ENCODE data around the gene SHROOM1. TPM values are rescaled to one million over a fixed set of nuclear protein-coding genes. Genes with fewer than 3 reads are reported as not detected.
"Not testable (repeated sequence)": the region's sequence is repeated elsewhere in the genome, so short reads cannot be mapped to it uniquely, and the experiment has no call there.

SHROOM1 gene
- total RNA-seq, 2 experiments from 2014 or later = 2.5 to 2.7 TPM

DNA sequence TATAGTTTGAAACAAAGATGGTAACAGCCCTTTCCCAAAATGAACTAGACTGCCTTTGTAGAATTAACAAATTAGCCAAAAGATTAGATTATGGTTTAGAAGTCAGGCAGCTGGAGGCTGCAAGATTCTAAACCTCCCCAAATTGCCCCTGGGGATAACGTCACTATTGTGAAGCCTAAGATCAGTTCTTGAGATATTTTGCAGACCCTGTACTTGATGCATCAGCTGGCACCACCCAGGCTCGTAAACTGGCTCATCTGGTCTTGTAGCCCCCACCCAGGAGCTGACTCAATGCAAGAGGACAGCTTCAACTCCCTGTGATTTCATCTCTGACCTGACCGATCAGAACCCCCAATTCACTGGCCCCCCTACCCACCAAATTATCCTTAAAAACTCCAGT lies 21.6 kb downstream of the SHROOM1 start:
- no peak for DNase-seq
- peaks cover 57% of the 10 kb centered on the region for H3K27me3 Mint-ChIP-seq
- CTCF ChIA-PET = interaction anchor here (0.6 to 0.9 kb wide), 3 partner anchors 11 to 16 kb away, joined by 3 to 5 read pairs (median 3); no protein-coding TSS in a partner anchor
- no peak overlapping the region for H3K4me3 Mint-ChIP-seq
- no peaks in the 10 kb centered on the region for H3K9me3 Mint-ChIP-seq
- POLR2A ChIA-PET = interaction anchor here (0.9 kb wide), 1 partner anchor 319 kb away, joined by 3 read pairs; no protein-coding TSS in a partner anchor
- H3K36me3 Mint-ChIP-seq (ENCODE audit: low read depth) = no peaks in the 10 kb centered on the region
- peaks cover 10% of the 10 kb centered on the region for H3K4me1 Mint-ChIP-seq
- H3K27ac Mint-ChIP-seq = no peak overlapping the region

DNA sequence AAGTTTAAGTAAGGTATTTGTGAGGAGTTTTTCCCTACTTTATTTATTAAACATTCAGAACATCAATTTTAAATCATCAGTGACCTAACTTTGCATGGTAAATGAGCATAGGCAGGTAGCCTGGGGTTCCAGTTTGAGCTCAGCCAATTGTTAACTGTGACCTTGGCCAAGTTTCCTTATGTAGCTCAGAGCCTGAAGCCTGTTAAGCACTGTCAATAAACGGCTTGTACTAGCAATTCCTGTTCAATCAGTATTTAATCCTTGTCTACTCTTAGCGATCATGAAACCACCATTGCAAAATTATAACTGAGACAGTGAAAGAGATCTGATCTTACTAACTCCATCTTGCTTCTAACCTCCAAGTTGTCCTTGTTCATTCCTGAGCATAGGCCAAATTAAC lies 22.0 kb downstream of the SHROOM1 start:
- POLR2A ChIA-PET = no interaction called here
- no peak for DNase-seq
- no peak overlapping the region for H3K4me3 Mint-ChIP-seq

DNA sequence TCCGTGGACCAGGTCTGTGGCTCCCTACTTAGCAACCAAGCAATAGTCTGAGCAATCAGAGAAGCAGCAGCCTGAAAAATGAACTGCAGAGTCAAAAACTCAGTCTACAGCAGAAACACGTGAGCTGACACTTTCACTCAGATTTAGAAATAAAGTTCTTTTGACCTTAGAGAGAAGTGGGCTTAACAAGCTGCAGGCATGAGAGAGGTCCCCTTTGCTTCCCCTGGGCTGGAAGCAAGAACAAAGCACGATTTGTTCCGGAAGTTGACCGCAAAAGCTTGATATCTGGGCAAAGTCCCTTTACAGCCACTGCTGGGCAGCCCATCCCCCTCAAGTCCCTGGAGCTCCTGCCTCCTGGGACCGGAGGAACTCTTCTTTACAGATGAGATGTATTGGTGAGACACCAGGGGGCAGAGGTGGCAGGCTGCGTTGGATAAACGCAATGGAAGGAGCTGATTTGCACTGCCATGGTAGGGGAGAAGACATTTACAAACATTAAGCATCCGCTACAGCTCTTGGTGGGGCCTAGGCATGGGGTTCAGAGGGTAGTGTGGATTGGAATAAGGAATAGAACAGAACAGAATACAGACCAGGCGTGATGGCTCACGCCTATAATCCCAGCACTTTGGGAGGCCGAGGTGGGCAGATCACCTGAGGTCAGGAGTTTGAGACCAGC lies 23.1 kb downstream of the SHROOM1 start:
- ChIA-PET POLR2A (no interaction called here), CTCF (interaction anchor here (1.1 to 1.3 kb wide), 3 partner anchors 13 to 53 kb away, joined by 3 to 8 read pairs (median 3); no protein-coding TSS in a partner anchor)
- no peaks in the 10 kb centered on the region for H3K9me3 Mint-ChIP-seq
- H3K27ac Mint-ChIP-seq = no peak overlapping the region
- peaks cover 60% of the 10 kb centered on the region for H3K27me3 Mint-ChIP-seq
- H3K4me1 Mint-ChIP-seq = peaks cover 2% of the 10 kb centered on the region
- no peaks in the 10 kb centered on the region for H3K36me3 Mint-ChIP-seq (ENCODE audit: low read depth)
- no peak overlapping the region for H3K4me3 Mint-ChIP-seq
- no peak for DNase-seq

More for the DNA sequence above, 22.0 kb downstream of the SHROOM1 start:
- no peaks in the 10 kb centered on the region for H3K9me3 Mint-ChIP-seq
- peaks cover 60% of the 10 kb centered on the region for H3K27me3 Mint-ChIP-seq
- H3K4me1 Mint-ChIP-seq = peaks cover 10% of the 10 kb centered on the region
- CTCF ChIA-PET = interaction anchor here (0.9 to 1.2 kb wide), 3 partner anchors 12 to 52 kb away, joined by 3 read pairs; no protein-coding TSS in a partner anchor
- no peak overlapping the region for H3K27ac Mint-ChIP-seq
- no peaks in the 10 kb centered on the region for H3K36me3 Mint-ChIP-seq (ENCODE audit: low read depth)

DNA sequence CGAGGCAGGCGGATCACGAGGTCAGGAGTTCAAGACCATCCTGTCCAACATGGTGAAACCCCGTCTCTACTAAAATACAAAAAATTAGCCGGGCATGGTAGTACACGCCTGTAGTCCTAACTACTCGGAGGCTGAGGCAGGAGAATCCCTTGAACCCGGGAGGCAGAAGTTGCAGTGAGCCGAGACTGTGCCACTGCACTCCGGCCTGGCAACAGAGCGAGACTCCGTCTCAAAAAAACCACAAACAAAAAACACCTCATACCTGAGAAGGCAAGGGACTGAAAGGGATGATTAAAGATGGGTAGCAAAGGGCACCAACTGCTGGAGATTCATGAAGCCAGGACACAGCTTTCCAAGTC lies 23.7 kb downstream of the SHROOM1 start:
- H3K9me3 Mint-ChIP-seq; H3K4me1 Mint-ChIP-seq; H3K36me3 Mint-ChIP-seq (ENCODE audit: low read depth); H3K4me3 Mint-ChIP-seq; POLR2A ChIA-PET; H3K27ac Mint-ChIP-seq; DNase-seq: not testable (repeated sequence)
- H3K27me3 Mint-ChIP-seq = peaks cover 60% of the 10 kb centered on the region
- CTCF ChIA-PET = interaction anchor here (1.3 kb wide), 1 partner anchor 13 kb away, joined by 8 read pairs; no protein-coding TSS in a partner anchor

DNA sequence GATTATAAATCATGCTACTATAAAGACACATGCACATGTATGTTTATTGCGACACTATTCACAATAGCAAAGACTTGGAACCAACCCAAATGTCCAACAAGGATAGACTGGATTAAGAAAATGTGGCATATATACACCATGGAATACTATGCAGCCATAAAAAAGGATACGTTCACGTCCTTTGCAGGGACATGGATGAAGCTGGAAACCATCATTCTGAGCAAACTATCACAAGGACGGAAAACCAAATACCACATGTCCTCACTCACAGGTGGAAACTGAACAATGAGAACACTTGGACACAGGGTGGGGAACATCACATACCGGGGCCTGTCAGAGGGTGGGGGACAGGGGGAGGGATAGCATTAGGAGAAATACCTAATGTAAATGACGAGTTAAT lies 24.6 kb downstream of the SHROOM1 start:
- H3K36me3 Mint-ChIP-seq (ENCODE audit: low read depth); DNase-seq; H3K27ac Mint-ChIP-seq; POLR2A ChIA-PET; H3K4me3 Mint-ChIP-seq; H3K9me3 Mint-ChIP-seq; CTCF ChIA-PET; H3K4me1 Mint-ChIP-seq: not testable (repeated sequence)
- peaks cover 51% of the 10 kb centered on the region for H3K27me3 Mint-ChIP-seq

DNA sequence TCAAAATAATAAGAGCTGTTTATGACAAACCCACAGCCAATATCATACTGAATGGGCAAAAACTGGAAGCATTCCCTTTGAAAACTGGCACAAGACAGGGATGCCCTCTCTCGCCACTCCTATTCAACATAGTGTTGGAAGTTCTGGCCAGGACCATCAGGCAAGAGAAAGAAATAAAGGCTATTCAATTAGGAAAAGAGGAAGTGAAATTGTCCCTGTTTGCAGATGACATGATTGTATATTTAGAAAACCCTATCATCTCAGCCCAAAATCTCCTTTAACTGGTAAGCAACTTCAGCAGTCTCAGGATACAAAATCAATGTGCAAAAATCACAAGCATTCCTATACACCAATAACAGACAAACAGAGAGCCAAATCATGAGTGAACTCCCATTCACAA lies 26.2 kb downstream of the SHROOM1 start:
- H3K27ac Mint-ChIP-seq; H3K9me3 Mint-ChIP-seq; H3K36me3 Mint-ChIP-seq (ENCODE audit: low read depth); DNase-seq; H3K4me1 Mint-ChIP-seq; POLR2A ChIA-PET; H3K4me3 Mint-ChIP-seq; CTCF ChIA-PET: not testable (repeated sequence)
- H3K27me3 Mint-ChIP-seq = peaks cover 40% of the 10 kb centered on the region

DNA sequence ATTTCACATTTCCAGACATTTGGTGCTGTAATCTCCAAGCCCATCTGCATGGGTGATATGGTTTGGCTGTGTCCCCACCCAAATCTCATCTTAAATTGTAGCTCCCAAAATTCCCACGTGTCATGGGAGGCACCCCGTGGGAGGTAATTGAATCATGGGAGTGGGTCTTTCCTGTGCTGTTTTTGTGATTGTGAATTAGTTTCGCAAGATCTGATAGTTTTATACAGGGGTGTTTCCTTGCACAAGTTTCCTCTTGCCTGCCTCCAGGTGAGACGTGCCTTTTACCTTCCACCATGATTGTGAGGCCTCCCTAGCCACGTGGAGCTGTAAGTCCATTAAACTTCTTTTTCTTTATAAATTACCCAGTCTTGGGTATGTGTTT lies 27.8 kb downstream of the SHROOM1 start:
- H3K27ac Mint-ChIP-seq; H3K9me3 Mint-ChIP-seq; H3K4me3 Mint-ChIP-seq; DNase-seq; POLR2A ChIA-PET; H3K36me3 Mint-ChIP-seq (ENCODE audit: low read depth); H3K4me1 Mint-ChIP-seq: not testable (repeated sequence)
- peaks cover 35% of the 10 kb centered on the region for H3K27me3 Mint-ChIP-seq
- CTCF ChIA-PET = interaction anchor here (0.7 to 2.7 kb wide), 3 partner anchors 16 to 297 kb away, joined by 3 to 16 read pairs (median 4); no protein-coding TSS in a partner anchor

DNA sequence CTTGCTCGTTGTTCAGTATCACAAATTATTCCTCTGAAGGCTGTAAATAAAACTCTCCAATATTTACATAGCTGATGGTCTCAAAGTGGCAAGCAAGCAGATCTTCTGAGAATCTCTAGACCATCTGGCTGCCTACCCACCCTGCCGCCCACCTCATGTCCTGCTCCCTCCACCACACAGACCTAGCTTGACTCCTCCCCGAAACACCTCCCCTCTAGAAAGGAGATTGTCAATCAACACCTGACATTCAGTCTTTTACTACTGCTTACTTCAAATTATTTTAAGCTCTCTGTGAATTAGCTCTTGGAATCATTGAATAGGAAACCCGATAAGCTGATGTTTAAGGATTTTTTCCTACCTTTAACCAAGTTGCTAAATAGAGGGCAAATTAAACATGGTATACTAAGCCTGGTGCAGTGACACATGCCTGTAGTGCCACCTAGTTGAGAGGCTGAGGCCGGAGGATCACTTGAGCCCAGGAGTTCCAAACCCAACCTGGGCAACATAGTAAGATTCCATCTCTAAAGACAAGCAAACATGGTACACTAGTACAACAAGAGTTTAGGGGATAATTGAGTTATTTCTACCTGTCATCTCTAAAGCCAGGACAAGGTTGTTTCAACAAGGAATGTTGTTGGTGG lies 28.3 kb downstream of the SHROOM1 start:
- DNase-seq = no peak
- Mint-ChIP-seq H3K27ac (no peak overlapping the region), H3K27me3 (peaks cover 33% of the 10 kb centered on the region), H3K36me3 (ENCODE audit: low read depth) (no peaks in the 10 kb centered on the region), H3K4me3 (no peak overlapping the region), H3K4me1 (peaks cover 2% of the 10 kb centered on the region), H3K9me3 (no peaks in the 10 kb centered on the region)
- CTCF ChIA-PET = interaction anchor here (0.7 to 2.7 kb wide), 3 partner anchors 16 to 296 kb away, joined by 3 to 16 read pairs (median 4); no protein-coding TSS in a partner anchor
- POLR2A ChIA-PET = interaction anchor here (0.8 to 1.8 kb wide), 2 partner anchors 12 to 50 kb away, joined by 4 read pairs; no protein-coding TSS in a partner anchor

DNA sequence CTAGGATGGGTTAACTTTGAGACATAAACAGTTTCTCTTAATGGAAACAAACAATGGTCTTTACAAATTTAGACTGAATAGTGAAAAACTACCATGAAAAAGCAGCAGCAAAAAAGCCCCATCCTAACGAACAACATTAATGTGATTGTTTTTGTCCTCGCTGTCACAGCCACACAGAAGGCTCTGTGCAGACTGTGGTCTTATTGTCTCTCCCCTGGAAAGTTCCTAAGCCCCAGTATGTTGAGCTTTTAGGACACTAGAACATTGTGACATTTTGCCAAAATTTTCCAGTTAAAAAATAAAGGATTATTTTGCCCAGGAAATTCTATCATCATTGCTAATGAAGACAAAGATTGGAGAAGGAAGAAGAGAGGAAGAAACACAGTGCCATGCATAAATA lies 29.9 kb downstream of the SHROOM1 start:
- Mint-ChIP-seq H3K4me3 (no peak overlapping the region), H3K27ac (no peak overlapping the region), H3K27me3 (peaks cover 34% of the 10 kb centered on the region), H3K36me3 (ENCODE audit: low read depth) (no peaks in the 10 kb centered on the region), H3K4me1 (peaks cover 2% of the 10 kb centered on the region), H3K9me3 (no peaks in the 10 kb centered on the region)
- ChIA-PET CTCF (interaction anchor here (2.7 kb wide), 1 partner anchor 20 kb away, joined by 16 read pairs; no protein-coding TSS in a partner anchor), POLR2A (interaction anchor here (1.8 kb wide), 1 partner anchor 11 kb away, joined by 4 read pairs; no protein-coding TSS in a partner anchor)
- no peak for DNase-seq

DNA sequence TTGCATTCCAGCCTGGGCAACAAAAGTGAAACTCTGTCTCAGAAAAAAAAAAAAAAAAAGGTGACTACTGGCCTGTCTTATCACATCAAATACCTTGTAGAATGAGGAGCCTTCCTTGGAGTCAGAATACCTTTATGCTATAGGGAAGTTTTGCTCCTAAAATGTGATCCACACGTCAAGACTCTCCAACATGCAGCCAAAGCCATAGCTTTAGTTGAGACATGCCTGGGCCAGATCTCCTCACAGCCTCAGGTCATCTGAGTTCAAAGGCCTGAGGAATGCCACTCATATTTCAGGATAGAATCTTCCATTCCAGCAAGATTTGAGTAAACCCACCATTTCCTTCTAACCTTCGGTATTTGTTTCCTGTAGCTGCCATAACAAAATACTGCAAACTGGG lies 31.1 kb downstream of the SHROOM1 start:
- peaks cover 29% of the 10 kb centered on the region for H3K27me3 Mint-ChIP-seq
- ChIA-PET CTCF (interaction anchor here (1.5 kb wide), 1 partner anchor 21 kb away, joined by 4 read pairs; no protein-coding TSS in a partner anchor), POLR2A (no interaction called here)
- H3K4me3 Mint-ChIP-seq = no peak overlapping the region
- H3K36me3 Mint-ChIP-seq (ENCODE audit: low read depth) = no peaks in the 10 kb centered on the region
- DNase-seq = no peak
- H3K9me3 Mint-ChIP-seq = no peaks in the 10 kb centered on the region
- H3K4me1 Mint-ChIP-seq = peaks cover 2% of the 10 kb centered on the region
- no peak overlapping the region for H3K27ac Mint-ChIP-seq

DNA sequence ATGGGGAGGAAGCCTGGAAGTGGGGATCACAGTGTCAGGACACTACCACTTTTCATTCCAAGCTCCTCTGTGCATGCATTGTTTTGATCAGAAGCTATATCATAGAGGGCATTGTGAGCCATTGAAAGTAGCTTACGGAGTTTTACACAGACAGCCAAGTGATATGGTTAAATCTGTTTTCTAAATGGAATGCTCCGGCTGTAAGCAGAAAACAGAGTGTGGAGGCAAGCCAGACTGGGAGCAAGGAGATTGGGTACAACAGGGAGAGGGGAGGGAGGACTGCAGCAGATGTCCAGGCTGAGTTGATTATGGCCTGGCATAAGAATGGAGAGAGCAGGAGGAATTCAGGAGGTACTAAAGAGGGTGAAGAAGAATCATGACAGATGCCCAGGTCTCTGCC lies 32.8 kb downstream of the SHROOM1 start:
- peaks cover 22% of the 10 kb centered on the region for H3K27me3 Mint-ChIP-seq
- CTCF ChIA-PET = interaction anchor here (0.9 to 2.0 kb wide), 2 partner anchors 20 to 271 kb away, joined by 4 to 6 read pairs; no protein-coding TSS in a partner anchor
- DNase-seq = no peak
- peaks cover 2% of the 10 kb centered on the region for H3K4me1 Mint-ChIP-seq
- no peak overlapping the region for H3K27ac Mint-ChIP-seq
- POLR2A ChIA-PET = no interaction called here
- no peaks in the 10 kb centered on the region for H3K36me3 Mint-ChIP-seq (ENCODE audit: low read depth)
- no peak overlapping the region for H3K4me3 Mint-ChIP-seq
- no peaks in the 10 kb centered on the region for H3K9me3 Mint-ChIP-seq

DNA sequence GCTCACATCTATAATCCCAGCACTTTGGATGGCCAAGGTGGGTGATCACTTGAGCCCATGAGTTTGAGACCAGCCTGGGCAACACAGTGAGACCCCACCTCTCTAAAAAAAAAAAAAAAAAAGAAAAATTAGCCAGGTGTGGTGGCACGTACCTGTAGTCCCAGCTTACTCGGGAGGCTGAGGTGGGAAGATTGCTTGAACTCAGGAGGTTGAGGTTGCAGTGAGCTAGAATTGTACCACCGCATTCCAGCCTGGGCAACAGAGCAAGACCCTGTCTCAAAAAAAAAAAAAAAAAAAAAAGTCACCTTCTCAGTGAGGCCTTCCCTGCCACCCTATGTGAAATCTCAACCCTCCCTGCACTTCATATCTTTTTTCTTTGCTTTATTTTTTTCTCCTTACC lies 39.4 kb downstream of the SHROOM1 start:
- H3K4me1 Mint-ChIP-seq = peaks cover 3% of the 10 kb centered on the region
- H3K9me3 Mint-ChIP-seq = no peaks in the 10 kb centered on the region
- H3K27ac Mint-ChIP-seq = no peak overlapping the region
- ChIA-PET CTCF (interaction anchor here (0.7 kb wide), 1 partner anchor 334 kb away, joined by 3 read pairs; no protein-coding TSS in a partner anchor), POLR2A (no interaction called here)
- peaks cover 25% of the 10 kb centered on the region for H3K27me3 Mint-ChIP-seq
- DNase-seq = no peak
- H3K36me3 Mint-ChIP-seq (ENCODE audit: low read depth) = no peaks in the 10 kb centered on the region
- H3K4me3 Mint-ChIP-seq = no peak overlapping the region

DNA sequence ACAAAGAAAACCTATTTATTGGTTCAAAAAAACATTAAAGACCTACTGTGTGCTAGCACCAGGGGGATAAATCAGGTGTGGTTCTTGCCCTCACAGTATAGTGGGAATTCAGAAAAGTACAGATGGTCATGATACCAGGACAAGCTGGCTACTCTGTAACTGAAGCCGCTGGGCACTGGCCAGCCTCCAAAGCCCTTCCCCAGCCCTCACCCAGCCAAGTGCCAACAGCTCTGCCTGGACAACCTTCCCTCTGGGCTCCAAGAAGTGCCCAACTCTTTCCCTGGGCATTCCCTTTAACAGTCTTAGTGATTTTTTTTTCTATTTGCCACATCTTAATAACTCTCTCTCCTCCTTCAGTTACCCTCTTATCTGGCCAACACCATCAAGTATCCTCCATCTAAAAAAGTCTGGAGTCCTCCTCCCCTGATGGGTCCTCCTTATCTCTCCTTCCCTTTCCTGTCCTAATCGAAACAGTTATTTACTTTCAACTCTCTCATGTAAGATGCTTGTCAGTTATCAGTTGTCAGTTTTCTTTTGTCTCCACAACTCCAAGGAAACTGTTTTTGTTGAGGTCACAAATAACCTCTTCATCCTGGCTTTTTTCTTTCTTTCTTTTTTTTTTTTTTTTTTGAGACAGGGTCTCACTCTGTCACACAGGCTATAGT lies 40.1 kb downstream of the SHROOM1 start:
- Mint-ChIP-seq H3K27ac (no peak overlapping the region), H3K27me3 (peaks cover 31% of the 10 kb centered on the region), H3K9me3 (no peaks in the 10 kb centered on the region), H3K36me3 (ENCODE audit: low read depth) (no peaks in the 10 kb centered on the region), H3K4me1 (peaks cover 3% of the 10 kb centered on the region), H3K4me3 (no peak overlapping the region)
- POLR2A ChIA-PET = interaction anchor here (1.6 kb wide), 1 partner anchor 11 kb away, joined by 4 read pairs; no protein-coding TSS in a partner anchor
- CTCF ChIA-PET = interaction anchor here (0.7 kb wide), 1 partner anchor 333 kb away, joined by 3 read pairs; no protein-coding TSS in a partner anchor
- DNase-seq = no peak
